HG02870 (cell line): ENCODE measurements around the gene MYLK.
"Not testable (repeated sequence)": the region's sequence is repeated elsewhere in the genome, so short reads cannot be mapped to it uniquely, and the experiment has no call there.

Experiments used
- ATAC-seq: cut with Tn5 transposase; IDR thresholded peaks from one replicate; pipeline ENCODE4 v1.9.1; 2021; ENCODE audit warnings: mild to moderate bottlenecking, moderate library complexity; ENCODE audit not compliant: unreplicated experiment

MYLK gene

DNA sequence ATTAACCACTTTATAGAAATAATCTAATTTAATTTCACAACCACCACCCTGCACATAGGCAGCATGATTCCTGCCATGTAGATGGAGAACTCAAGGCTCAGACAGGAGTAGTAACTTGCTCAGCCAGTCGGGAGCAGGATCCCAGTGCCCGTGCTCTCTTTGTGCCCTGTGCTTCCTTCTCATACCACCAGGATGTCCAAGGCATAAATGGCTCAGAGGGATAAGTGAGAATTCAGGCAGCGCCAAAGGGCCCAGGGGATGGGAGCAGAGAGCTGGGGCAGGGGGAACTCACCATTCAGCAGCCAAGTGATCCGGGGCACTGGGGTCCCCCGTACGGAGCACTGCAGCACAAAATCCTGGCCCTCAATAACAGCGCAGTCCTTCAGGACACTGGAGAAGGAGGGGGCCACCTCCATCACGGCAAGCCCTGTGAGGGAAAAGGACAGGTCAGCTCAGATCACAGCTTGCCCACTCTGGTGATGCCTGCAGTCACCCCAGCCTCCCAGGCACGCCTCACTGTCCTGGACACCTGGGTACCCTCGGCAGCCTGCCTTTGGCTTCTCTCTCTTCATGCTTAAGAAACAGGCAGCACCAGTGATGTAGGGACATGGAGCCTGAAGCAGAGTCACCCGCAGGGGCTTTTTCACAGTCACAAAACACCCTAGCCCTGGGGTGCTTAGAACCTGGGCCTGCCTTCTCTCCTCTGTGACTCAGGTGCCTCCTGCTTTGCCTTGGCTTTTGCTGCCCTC is 158.3 kb downstream of the MYLK start:
- no peak for ATAC-seq

DNA sequence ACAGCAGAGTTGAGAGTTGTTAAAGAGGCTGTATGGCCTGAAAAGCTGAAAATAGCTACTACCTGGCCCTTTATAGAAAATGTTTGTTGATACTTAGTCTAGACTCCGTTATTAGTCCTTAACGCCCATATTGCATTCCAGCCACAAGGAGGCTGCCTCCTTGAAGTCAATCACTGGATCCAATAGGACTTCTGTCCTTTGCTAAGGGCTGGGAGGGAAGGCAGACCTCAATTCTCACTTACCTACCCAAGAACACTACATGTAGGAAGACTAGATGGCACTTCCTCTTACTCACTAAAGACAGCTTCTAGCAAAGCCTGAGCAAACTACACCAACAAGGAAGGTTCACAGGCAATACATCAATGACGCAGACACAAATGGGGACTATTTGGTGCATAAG is 159.8 kb downstream of the MYLK start:
- no peak for ATAC-seq

DNA sequence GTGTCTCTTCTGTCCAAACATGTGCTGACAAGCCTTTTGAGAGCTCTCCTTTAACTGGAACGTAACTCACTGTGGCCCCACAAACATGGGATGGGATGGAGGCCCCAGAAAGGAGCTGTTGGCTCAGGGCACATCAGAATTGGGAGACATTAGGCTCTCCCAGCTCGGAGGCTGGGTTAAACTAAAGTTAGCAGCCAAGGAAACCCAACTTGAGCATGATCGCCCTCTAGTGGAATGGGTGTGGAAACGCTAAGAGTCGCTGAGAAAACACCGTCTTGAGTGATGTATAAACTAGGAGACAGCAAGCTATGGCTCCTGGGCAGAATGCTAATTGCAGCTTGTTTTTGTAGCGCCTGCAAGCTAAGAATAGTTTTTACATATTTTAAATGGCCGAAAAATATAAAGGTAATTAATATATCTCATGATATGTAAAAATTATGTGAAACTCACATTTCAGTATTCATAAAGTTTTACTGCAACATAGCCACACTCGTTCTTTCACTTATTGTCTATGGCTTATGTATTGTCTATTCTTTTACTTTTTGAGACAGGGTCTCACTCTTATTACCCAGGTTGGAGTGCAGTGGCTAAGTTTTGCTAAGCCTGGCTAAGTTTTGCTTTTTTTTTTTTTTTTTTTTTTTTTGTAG is 160.5 kb downstream of the MYLK start:
- no peak for ATAC-seq

DNA sequence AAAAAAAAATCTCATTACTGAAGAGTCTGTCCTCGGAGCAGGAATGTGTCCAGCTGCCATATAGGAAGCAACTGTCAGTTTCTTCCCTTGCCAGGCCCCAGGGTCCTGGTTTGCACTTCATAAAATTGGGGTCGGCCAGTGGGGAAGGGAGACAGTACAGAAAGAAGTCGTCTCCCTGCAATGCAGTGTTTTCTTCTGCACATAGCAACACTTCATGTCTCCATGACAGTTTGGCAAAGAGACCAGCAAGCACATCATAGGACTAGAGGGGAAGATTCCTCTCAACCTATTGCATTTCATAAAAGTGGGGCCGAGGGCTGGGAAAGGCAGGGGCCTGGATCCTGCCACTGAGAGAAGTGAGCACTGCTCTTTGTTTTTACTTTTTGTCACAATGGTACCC is 161.1 kb downstream of the MYLK start:
- ATAC-seq, result no peak

DNA sequence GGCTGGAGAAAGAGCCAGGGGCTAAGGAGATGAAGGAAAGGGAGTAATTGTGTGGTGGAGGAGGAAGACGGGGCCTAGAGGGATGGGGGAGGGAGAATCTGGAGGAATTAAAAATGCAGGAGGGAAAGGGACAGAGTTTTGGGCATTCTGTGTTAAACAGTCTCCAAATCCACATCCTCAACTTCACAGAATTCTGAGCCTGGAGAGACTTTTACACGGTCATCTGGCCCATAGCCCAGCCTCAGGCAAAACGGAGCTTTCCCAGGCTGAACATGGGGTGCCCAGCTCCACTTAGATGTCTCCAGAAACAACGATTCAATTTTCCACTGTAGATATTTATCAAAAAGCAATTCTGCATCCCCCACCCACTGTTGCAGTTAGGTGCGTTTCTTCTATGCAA is 161.7 kb downstream of the MYLK start:
- ATAC-seq, result no peak

DNA sequence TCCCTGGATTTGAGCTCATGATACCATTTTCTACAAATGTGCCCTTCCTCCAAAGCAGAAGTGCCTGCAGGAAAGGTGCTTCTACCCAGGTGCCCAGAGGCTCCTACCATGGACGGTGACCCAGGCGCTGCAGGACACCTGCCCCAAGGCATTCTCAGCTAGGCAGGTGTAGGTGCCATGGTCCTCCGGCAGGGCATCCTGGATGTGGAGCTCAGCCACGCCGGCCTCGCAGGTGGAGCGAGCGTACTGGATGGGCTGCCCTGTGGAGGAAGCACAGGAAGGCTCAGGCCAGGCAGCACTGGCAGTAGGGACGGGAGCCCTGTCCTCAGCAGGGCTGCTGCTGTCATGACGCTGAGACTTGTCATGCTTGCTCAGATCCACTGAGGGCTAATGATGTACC is 162.1 kb downstream of the MYLK start:
- no peak for ATAC-seq

DNA sequence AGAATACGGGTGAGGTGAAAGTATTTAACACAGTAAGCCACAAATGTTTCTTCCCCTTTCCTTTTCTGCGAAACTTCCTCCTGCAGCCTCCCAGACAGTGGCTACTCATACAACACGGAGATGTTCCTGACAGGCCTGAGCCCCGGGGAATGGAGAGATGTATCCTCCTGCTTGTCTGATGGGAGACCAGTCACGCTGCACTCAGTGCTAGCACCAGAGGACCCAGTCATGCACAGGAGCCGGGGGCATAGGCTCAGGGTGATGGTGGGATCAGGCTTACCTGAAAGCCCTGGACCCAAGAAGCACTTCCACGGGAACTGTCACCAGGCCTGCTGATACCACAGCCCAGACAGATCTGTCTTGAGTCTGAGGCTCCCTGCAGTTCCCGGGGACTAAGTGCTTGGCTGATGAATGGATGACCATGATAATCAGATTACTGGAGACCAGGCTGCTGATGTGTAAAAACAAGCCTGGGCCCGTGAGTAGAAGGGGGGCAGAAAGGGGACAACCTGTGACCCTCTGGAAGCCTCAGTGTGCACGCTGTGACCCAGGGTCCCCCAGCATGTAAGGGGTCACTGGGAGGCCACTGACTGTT is 162.9 kb downstream of the MYLK start:
- not testable (repeated sequence) for ATAC-seq

DNA sequence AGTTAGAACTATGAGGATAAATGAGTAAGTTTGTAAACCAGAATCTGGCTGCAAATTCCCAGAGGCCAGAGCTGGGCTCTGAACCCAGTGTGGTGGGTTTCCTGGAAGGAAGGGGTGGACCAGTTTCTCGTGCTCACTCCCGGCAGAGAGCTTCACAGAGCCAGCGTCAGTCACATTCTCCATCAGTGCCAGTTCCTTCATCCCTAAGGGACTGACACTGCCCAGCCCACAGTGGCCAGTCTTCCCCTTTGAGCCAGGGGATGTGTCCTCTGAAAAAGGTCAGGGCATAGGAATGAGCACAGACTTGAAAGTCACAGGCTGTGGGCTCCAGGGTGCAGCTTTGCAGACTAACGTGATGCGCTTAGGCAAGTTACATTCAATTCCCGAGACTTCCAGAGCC is 163.5 kb downstream of the MYLK start:
- ATAC-seq, result no peak

DNA sequence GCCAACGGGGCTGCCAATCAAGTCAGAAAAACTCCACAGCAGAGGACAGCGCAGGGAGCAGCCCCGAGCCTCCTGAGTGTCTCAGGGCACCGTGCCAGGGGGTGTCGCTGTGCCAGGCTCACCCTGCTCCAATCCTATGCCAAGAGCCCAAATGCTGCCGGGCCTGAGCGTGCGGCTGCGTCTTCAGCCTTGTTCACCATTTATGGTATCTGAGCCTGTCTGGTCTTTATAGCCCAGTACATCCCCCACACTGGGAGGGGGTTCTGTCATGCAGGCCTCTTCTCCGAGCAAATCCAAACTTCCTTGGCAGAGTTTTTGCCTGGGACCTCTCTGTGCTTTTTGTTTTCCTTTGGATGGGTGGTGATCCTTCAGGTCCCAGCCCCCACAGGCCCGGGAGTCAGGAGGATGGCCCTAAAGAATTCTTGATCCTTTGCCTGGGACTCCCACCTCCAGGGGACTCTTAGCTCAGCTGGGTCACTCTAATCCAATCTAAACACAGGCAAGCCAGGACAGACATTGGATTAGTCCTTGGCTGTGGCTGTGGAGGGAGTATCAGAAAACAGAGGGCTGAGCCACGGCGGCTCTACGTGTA is 164.2 kb downstream of the MYLK start:
- no peak for ATAC-seq

DNA sequence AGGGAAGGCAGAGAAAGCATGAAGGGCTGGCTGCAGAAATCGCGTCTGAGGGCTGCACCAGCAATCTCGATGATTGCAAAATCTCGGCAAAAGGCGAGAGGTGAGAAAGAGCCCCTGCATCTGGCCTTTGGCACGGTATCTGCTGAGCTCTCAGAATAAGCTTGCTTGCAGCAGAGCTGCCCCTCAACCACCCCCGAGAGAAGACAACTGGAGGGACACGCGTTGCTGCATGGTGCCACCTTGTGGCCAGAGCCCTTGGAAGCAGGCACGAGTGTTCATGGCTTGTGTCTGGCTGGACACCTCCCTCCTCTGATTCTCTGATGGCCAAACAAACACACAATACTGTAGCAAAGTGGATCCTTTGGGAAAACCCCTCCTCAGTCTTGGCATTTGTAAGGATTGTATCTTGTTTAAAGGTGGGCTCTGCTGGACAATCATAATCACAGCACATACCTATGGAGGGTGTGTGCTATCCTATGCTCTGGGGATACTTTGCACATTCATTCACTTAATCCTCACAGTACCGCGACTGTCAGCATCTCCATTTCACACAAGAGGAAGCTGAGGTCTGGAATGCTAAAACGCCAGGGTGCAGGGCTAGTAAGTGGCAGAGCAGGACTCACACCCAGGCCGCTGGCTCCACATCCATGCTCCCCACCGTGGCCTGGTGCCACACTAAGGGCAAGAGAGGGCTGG is 164.9 kb downstream of the MYLK start:
- ATAC-seq, result not testable (repeated sequence)

DNA sequence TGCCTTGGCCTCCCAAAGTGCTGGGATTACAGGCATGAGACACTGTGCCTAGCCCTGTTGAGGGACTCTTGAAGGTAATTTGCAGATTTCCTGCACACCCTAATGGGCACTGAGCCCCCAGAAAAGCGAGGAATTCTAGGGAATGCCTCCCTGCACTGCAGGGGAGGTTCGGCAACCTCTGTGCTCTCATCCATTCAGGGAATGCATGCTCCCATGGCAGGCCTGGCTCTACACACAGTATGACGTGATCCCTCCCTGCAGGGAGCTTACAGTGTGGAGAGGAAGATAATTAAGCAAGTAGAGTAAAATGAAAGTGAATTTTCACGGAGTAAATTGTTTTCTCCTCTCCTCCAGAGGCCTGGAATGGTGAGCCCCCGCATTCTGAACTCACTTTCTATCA is 166.0 kb downstream of the MYLK start:
- ATAC-seq, result no peak

DNA sequence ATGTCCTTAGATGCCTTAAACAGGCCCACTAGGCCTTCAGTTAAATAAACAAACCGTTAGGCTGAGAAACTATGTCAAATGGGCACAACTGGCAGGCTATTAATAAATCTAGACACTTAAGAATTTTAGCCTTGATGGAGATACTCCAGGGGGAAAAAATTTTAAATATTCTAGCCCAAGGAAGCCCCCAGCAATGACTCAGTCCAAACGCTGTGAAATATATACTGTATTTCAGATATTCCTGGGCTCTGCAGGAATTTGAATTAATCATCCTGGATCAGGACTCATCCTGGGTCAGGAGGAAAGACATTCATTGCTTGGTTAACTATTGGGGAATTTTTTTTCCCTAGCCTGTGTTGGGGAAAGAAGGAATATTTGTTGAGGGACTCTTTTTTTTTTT is 166.7 kb downstream of the MYLK start:
- not testable (repeated sequence) for ATAC-seq

DNA sequence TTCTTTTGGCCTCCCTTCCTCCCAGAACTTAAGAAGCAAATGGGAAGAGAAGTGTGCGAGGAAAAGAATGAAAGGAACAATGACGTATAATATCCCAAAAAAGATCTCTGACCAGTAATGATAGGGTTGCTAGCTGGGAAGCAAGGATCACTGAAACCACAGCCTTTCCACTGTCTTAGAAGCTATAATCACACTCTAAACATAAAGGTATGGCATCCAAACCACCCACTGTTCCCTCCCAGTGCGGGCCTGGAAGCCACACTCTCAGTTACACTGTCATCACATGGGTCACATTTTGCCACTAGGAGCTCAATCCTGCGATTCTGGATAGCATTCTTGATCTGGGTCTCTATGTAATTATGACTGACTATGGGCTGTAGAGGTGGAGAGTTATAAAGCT is 167.7 kb downstream of the MYLK start:
- no peak for ATAC-seq

DNA sequence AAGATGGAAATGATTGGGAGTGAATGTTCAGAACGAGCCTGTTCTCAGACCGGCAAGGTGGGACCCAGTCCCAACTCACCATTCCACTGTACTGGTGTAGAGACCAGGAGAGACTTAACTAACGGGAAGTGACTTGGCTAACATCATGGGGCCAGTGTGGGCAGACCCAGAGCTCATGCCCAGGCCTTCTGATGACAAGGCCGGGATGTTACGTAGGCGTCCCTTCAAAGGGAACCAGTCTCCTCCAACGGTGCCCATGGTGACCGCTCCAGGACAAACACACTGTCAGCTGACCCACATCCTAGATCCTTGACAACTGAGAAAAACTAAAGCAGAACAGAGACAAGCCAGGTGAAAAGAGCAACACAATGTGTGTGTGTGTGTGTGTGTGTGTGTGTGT is 170.9 kb downstream of the MYLK start:
- no peak for ATAC-seq

DNA sequence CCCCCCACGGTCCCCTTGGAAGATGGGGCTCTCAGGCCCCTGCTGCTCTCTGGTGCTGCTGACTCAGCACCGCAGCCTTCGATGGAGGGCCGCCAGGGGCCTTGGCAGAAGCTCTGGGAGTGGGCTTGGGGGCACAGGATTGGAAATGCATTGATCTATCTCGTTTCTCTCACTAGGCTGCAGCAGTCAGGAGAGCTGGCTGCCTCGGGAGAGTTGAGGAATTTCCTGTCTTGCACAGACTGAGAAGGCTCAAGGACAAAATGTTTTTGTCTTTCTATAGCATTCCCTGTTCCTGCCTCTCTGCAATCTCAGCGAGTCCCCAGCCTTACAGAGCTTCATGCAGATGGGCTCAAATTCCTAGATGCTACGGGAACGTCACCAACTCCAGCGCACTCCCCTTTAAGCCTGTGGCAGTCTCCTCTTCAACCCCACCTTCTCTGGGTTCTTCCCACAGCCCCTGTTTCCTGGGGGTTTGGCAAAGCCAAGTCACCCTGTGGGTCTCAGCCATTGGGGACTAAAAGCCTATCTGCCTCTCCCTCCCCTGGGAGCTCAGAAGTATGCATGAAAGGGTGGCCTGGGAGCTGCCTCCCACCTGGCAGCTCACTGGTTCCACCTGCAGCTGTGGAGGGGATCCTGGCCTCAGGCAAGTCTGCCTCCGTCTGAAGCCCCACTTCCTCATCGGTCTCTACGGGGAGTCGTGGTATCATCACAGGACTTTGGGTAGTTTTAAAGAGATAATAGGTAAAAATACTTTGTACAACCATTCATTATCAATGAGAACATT is 171.9 kb downstream of the MYLK start:
- no peak for ATAC-seq

DNA sequence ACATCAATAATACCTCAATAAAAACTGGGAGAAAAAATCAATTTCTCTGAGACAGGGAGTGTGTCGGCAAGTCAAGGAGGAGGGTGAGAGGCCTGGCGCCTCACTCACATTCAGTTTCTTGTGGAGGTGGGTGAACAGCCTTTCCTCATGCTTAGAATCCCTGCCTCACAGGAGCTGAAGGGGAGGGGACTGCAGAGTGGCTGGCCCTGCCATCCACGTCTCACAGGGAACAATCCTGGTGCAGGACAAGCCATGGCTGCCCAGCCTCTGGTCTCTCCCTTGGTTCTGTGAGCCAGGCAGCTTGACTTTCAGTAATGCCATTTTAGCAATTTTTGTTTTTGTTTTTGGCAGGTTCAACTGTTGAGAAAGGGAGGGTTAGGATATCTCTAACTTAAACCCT is 172.8 kb downstream of the MYLK start:
- ATAC-seq, result no peak

DNA sequence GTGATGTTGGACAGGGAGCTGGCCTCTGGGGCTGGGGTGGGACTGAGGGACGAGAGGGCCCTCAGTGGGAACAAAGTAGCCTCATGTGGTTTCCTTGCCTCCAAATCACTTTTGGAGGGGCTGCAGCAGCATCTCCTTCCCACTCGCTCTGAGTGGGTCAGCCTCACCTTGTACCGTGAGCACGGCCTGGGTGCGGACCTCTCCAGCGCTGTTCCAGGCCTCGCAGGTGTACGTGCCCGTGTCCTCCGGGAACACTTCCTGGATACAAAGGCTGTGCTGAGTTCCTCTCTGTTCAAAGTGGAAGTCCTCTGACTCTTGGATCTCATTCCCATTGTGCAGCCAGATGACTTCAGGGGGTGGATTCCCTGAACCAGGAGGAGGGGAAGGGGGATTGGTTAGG is 175.6 kb downstream of the MYLK start:
- no peak for ATAC-seq

DNA sequence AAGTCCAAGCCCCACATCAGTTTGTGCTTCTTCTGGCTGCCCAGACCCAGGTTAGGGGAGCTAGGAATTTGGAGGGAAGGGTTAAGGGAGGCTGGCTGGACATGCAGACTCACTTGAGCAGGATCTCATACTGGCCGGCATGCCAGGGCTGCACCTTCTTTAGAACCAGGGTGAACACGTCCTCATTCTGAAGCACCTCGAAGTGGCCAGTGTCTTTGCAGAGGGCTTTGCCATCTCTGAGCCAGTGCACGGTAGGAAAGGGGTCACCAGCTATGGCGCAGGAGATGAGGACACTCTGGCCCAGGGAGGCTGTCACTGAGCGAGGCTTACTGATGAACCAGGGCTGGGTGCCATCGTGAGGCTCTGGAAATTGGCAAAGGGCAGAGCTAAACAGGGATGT is 176.5 kb downstream of the MYLK start:
- ATAC-seq, result not testable (repeated sequence)

DNA sequence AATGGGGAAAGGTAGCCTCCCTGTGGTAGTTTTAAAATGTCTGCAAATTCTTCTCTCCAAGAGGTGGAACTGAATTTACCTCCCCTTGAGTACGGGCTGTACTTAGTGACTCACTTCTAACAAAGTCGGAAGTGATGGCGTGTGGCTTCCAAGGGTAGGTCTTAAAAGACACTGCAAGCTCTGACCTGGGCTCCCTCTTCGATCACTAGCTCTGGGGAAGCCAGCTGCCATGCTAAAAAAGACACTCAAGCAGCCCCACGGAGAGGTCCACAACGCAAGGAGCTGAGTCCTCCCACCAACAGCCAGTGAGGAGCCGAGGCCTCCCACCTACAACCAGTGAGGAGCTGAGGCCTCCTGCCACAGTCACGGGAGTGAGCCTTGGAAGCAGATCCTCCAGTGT is 177.3 kb downstream of the MYLK start:
- no peak for ATAC-seq

DNA sequence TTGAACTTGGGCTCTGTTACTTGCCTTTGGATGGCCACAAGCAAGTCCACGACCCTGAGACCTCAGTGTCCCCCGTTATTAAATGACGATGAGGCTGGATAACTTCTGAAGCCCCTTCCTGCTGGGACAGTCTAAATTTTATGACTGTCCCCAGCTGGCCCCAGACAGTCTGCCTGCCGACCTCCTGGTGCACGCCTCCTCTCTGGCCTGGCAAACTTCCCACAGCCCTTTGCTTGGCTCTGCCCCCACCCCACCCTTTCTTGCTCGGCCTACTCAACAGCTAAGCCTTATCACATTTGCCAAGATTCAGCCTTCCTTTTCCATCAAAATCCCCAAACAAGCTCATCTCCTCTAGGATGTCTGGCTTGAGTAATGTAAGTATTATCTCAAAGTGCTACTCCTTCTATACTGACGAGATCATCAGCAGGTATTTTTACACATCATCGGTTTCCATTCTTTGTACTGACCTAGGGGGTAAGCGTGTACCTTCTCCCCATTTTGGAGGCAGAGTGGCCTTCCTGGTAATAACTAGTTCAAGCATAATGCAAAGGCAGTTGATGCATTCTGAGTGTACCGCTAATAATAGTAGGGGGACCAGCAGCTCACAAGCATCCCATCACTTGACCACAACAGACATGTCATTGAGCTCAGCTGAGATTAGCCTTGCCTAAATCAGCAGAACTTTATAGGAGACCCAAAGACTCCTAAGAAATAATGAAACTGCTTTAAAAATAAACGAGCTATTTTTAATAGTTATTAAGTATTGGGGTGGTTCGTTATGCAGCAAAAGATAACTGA is 178.4 kb downstream of the MYLK start:
- no peak for ATAC-seq
